ENCODE data around the gene TBC1D4. TPM values are rescaled to one million over a fixed set of nuclear protein-coding genes. Genes with fewer than 3 reads are reported as not detected.

Gene TBC1D4
- total RNA-seq, 1 experiment from 2014 or later = 177 TPM

GRCh38 chr13:75256922-75257321 lies 225.0 kb downstream of the TBC1D4 start:
- no peaks in the 10 kb centered on the region for H3K36me3 Mint-ChIP-seq (ENCODE audit: insufficient read depth, unreplicated experiment)
- no peak overlapping the region for H3K27ac Mint-ChIP-seq (ENCODE audit: unreplicated experiment)
- ChIA-PET POLR2A (no interaction called here), CTCF (no interaction called here)
- DNase-seq = no peak
- Histone ChIP-seq H3K4me1 (peaks cover 17% of the 10 kb centered on the region; the same call in 1 of the 2 replicates), H3K27me3 (replicated peaks; ENCODE audit: control insufficient read depth, insufficient read depth, low read length) (no peaks in the 10 kb centered on the region), H3K4me3 (ENCODE audit: low read depth, low read length) (no peak overlapping the region), H3K36me3 (ENCODE audit: control insufficient read depth, insufficient read depth, low read length) (no peaks in the 10 kb centered on the region), H3K9me3 (no peaks in the 10 kb centered on the region)
- H3K27me3 Mint-ChIP-seq (ENCODE audit: insufficient read depth, unreplicated experiment) = no peaks in the 10 kb centered on the region
- H3K4me3 Mint-ChIP-seq (ENCODE audit: unreplicated experiment) = no peak overlapping the region
- intact Hi-C loops (cut with micrococcal nuclease; ENCODE audit: unreplicated experiment) = loop anchor here (10.0 kb wide), 2 partner anchors 1232 to 1502 kb away; no protein-coding TSS in a partner anchor
- BruUV-seq (replicated peaks) = no TSS peak
- no peaks in the 10 kb centered on the region for H3K9me3 Mint-ChIP-seq (ENCODE audit: unreplicated experiment)
- TF ChIP-seq CTCF (IDR thresholded peaks at IDR 0.05; ENCODE audit: insufficient read depth in 1 of 2, low read depth in 1 of 2, low read length in 1 of 2, severe bottlenecking in 1 of 2, unreplicated experiment in 1 of 2) = no peak
- peaks cover 17% of the 10 kb centered on the region for H3K4me1 Mint-ChIP-seq (ENCODE audit: low read depth, unreplicated experiment)

GRCh38 chr13:75255653-75256052 lies 226.3 kb downstream of the TBC1D4 start:
- peaks cover 17% of the 10 kb centered on the region for H3K4me1 Mint-ChIP-seq (ENCODE audit: low read depth, unreplicated experiment)
- no peaks in the 10 kb centered on the region for H3K9me3 Mint-ChIP-seq (ENCODE audit: unreplicated experiment)
- CTCF ChIA-PET = no interaction called here
- POLR2A ChIA-PET = interaction anchor here (0.6 kb wide), 1 partner anchor 947 kb away, joined by 3 read pairs; no protein-coding TSS in a partner anchor
- no peak for TF ChIP-seq CTCF (IDR thresholded peaks at IDR 0.05; ENCODE audit: insufficient read depth in 1 of 2, low read depth in 1 of 2, low read length in 1 of 2, severe bottlenecking in 1 of 2, unreplicated experiment in 1 of 2)
- H3K4me3 Mint-ChIP-seq (ENCODE audit: unreplicated experiment) = no peak overlapping the region
- intact Hi-C loops (cut with micrococcal nuclease; ENCODE audit: unreplicated experiment) = loop anchor here (10.0 kb wide), 2 partner anchors 1231 to 1501 kb away; no protein-coding TSS in a partner anchor
- Histone ChIP-seq H3K4me1 (peaks cover 17% of the 10 kb centered on the region; the same call in 1 of the 2 replicates), H3K4me3 (ENCODE audit: low read depth, low read length) (no peak overlapping the region), H3K36me3 (ENCODE audit: control insufficient read depth, insufficient read depth, low read length) (no peaks in the 10 kb centered on the region), H3K9me3 (no peaks in the 10 kb centered on the region), H3K27me3 (replicated peaks; ENCODE audit: control insufficient read depth, insufficient read depth, low read length) (no peaks in the 10 kb centered on the region)
- H3K27me3 Mint-ChIP-seq (ENCODE audit: insufficient read depth, unreplicated experiment) = no peaks in the 10 kb centered on the region
- H3K36me3 Mint-ChIP-seq (ENCODE audit: insufficient read depth, unreplicated experiment) = no peaks in the 10 kb centered on the region
- no peak for DNase-seq
- H3K27ac Mint-ChIP-seq (ENCODE audit: unreplicated experiment) = no peak overlapping the region
- no TSS peak for BruUV-seq (replicated peaks)

GRCh38 chr13:75255147-75255546 lies 226.8 kb downstream of the TBC1D4 start:
- CTCF ChIA-PET = no interaction called here
- TF ChIP-seq CTCF (IDR thresholded peaks at IDR 0.05; ENCODE audit: insufficient read depth in 1 of 2, low read depth in 1 of 2, low read length in 1 of 2, severe bottlenecking in 1 of 2, unreplicated experiment in 1 of 2) = no peak
- no TSS peak for BruUV-seq (replicated peaks)

More at GRCh38 chr13:75255147-75255546, 226.8 kb downstream of the TBC1D4 start:
- H3K27ac Mint-ChIP-seq (ENCODE audit: unreplicated experiment) = no peak overlapping the region
- H3K36me3 ChIP-seq (ENCODE audit: control insufficient read depth, insufficient read depth, low read length) = no peaks in the 10 kb centered on the region
- H3K27me3 Mint-ChIP-seq (ENCODE audit: insufficient read depth, unreplicated experiment) = no peaks in the 10 kb centered on the region
- H3K9me3 Mint-ChIP-seq (ENCODE audit: unreplicated experiment) = no peaks in the 10 kb centered on the region
- H3K36me3 Mint-ChIP-seq (ENCODE audit: insufficient read depth, unreplicated experiment) = no peaks in the 10 kb centered on the region
- no peak overlapping the region for H3K4me3 Mint-ChIP-seq (ENCODE audit: unreplicated experiment)
- H3K27me3 ChIP-seq (replicated peaks; ENCODE audit: control insufficient read depth, insufficient read depth, low read length) = no peaks in the 10 kb centered on the region
- no peak for DNase-seq
- H3K4me1 Mint-ChIP-seq (ENCODE audit: low read depth, unreplicated experiment) = peaks cover 17% of the 10 kb centered on the region
- no peaks in the 10 kb centered on the region for H3K9me3 ChIP-seq
- POLR2A ChIA-PET = interaction anchor here (0.6 kb wide), 1 partner anchor 947 kb away, joined by 3 read pairs; no protein-coding TSS in a partner anchor
- H3K4me3 ChIP-seq (ENCODE audit: low read depth, low read length) = no peak overlapping the region
- intact Hi-C loops (cut with micrococcal nuclease; ENCODE audit: unreplicated experiment) = loop anchor here (10.0 kb wide), 2 partner anchors 1230 to 1500 kb away; no protein-coding TSS in a partner anchor
- H3K4me1 ChIP-seq = peaks cover 17% of the 10 kb centered on the region; the same call in 1 of the 2 replicates
